Cardiac fibroblast (primary cell): Measurements from ENCODE around the gene NDUFS3.
A peak's percentile ranks its signal among the peaks of the same experiment; 100 is the strongest.

Experiments
- DNase-seq, 2 donors: peaks; one replicate each; pipeline versions ENCODE4 v3.0.0 to v3.0.0-alpha.2; 2010; ENCODE audit warnings: low read depth in 2 of 2
- H3K4me3 ChIP-seq, 2 donors: replicated peaks in 1 of 2; 1 replicate in 1 of 2; 2 replicates in 1 of 2; pipeline ENCODE4 v1.5.1; 2011; ENCODE audit warnings: low read depth in 2 of 2, low read length in 2 of 2, mild to moderate bottlenecking in 2 of 2, moderate library complexity in 1 of 2
- TF ChIP-seq, protein P1 (sequence below): IDR thresholded peaks from one replicate; pipeline ENCODE4 v1.5.1; 2011; ENCODE audit warnings: low read depth, mild to moderate bottlenecking, low read length, inconsistent platforms

NDUFS3 gene

DNA sequence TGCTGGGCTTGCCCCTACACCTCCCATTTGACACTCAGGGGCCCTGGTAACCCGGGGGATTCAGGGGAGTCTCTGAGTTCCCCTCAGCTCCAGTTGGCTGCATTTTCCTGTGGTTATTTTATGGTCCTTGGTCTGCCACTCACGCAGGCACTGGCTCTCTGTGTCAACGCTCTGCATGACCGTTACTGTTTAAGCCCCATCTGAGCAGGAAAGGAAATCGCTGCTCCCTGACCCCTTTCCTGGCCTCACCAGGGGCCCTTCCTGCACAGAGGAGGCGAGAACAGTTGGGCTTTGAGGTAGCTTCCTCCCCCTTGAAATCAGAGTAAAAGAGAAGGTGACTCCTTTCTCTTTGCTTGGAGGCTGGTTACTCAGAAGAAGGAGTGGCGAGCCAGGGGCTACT is 12.9 kb downstream of the NDUFS3 start:
- TF ChIP-seq, protein P1, sequence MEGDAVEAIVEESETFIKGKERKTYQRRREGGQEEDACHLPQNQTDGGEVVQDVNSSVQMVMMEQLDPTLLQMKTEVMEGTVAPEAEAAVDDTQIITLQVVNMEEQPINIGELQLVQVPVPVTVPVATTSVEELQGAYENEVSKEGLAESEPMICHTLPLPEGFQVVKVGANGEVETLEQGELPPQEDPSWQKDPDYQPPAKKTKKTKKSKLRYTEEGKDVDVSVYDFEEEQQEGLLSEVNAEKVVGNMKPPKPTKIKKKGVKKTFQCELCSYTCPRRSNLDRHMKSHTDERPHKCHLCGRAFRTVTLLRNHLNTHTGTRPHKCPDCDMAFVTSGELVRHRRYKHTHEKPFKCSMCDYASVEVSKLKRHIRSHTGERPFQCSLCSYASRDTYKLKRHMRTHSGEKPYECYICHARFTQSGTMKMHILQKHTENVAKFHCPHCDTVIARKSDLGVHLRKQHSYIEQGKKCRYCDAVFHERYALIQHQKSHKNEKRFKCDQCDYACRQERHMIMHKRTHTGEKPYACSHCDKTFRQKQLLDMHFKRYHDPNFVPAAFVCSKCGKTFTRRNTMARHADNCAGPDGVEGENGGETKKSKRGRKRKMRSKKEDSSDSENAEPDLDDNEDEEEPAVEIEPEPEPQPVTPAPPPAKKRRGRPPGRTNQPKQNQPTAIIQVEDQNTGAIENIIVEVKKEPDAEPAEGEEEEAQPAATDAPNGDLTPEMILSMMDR, result no peak
- H3K4me3 ChIP-seq, result no peak overlapping the region
- DNase-seq, result no peak

DNA sequence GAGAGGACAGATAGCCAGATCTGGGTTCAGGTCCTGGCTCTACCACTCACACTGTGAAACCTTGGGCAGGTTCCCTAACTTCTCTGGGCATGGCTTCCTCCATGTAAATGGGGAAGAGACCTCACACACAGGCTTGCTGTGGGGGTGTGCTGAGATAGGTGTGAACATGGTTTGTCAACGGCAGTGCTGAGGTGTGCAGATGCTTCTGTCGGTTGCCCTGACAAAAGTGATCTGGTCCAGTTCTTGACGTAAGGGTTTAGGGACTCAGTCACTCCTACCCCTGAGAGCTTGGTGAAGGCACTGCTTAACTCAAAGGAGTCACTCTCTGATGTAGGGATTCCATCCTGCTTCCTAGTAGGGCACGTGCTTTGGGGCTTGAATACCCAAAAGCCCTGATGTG is 13.4 kb downstream of the NDUFS3 start:
- H3K4me3 ChIP-seq, result no peak overlapping the region
- TF ChIP-seq, protein P1, result no peak
- DNase-seq, result no peak

DNA sequence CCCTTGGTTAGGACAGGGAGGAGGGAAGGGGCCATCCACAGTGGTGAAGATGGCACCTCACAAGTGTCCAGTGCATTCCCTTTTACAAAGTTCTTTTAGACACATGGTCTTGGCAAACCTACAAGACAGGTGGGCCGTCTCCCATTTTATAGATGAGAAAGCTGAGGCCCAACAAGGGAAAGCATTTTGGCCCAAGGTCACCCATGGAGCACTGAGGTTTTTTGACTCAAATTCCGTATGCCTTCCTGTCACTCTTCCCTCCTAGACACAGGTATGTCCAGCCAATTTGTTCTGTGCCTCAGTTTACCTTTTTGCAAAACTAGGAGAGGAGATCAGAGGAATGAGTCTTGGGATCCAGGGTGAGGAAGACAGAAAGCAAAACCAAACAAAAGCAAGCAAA is 14.1 kb downstream of the NDUFS3 start:
- TF ChIP-seq, protein P1, result no peak
- DNase-seq, result no peak
- H3K4me3 ChIP-seq, result no peak overlapping the region

DNA sequence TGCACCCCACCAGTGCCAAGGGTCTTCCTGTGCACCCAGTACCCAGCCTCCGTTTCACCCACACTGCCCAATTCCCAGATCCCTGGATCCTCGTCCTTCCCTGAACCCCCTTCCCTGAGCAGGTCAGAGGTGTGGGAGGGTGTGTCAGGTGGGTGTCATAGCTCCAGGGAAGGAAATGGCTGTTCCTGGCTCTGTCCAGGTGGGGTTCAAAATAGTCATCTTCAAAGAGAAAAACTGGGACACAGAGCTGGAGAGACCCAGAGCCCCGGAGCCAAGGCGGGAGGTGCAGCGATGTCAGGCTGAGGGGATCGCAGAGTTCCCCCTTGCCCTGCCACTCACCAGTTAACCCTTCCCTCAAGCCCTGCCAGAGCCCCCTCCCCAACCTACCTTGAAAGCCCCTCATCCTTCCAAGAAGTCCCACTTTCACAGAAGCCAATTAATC is 14.6 kb downstream of the NDUFS3 start:
- no peak overlapping the region for H3K4me3 ChIP-seq

DNA sequence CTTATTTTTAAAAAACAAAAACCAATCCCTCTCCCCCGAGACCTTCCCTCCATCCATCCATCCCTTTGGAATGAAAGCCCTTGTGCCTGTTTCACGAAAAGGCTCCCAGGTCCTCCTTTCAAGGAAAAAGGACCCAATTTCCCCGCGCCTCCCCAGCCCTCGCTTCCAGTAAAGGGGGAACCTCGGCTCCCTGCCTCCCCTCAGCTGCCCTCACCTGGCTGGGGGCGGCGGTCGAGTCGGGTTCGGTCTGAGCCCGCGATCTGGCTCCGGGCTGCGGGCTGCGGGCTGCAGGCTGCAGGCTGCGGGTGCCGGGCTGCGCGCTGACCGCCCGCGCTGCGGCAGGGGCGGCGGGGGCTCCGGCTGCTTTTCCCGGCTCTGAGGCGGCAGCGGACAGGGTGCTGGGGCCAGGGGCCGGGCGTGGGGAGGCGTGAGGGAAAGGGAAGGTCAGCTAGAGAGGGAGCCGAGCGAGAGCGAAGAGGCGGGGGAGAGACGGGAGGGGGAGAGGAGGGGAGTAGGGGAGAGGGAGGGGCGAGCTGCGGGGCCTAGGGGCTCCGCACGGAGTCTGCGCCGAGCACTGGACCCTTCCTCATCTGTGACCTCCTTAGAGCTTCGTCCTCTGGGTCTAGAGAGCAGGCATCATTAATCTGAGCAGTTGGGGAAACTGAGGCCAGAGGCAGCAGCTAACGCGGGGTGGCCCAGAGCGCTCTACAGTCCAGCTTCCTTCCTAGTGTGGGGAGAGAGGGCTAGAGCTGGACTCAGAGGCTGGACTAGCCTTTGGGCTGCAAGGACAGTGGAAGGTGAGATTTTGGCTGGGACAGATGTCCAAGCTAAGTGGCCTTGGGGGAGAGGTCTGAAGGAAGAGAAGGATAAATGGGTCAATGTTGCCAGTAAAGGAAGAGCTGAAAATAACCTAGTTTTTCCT is 15.3 kb downstream of the NDUFS3 start, which contains the start of gene C1QTNF4:
Gene C1QTNF4, minus strand, starts transcription at position 478 of the 922 bp plus-strand sequence. CDS start 3,601 bp downstream, outside the sequence.
- TF ChIP-seq, protein P1, result no peak
- H3K4me3 ChIP-seq, result peak within 1 kb of the TSS in 1 of 2 donors; percentile 21

More for the DNA sequence above, 14.6 kb downstream of the NDUFS3 start:
- DNase-seq, result no peak
- TF ChIP-seq, protein P1, result no peak

DNA sequence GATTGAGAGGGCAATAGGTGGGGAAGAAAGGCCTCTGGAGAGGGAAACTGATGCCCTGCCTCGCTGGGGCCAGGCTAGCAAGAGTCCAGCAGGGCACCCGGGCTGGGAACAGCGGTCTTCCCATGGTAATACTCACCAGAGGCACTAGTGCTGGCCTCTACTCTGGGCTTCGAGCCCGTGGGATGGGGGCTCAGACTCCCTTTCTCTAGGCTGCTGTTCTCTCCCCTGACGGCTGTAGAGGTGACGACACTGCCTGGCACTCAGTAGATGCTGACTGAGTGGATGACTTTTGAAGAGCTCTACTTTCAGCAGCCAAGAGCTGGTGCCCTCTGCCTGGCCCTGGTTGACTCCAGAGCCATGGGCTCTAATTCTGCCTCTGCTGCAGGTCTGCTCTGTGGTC is 16.2 kb downstream of the NDUFS3 start:
- DNase-seq, result no peak
- no peak overlapping the region for H3K4me3 ChIP-seq
- TF ChIP-seq, protein P1, result no peak

More for the DNA sequence above, 15.3 kb downstream of the NDUFS3 start, which contains the start of gene C1QTNF4:
- no peak for DNase-seq
